H1 (cell line): Measurements from ENCODE around the gene GFRA4. TPM values are rescaled to one million over a fixed set of nuclear protein-coding genes. Genes with fewer than 3 reads are reported as not detected.

Experiments used
- CTCF ChIA-PET: fragments of 300-600 bp; sonication (Branson Sonifier 250); formaldehyde crosslinking; loops from one replicate; lab custom pipeline; 2021; ENCODE audit not compliant: partially characterized antibody; lab: Charles Lee
- POLR2A ChIA-PET: fragments of 300-600 bp; sonication (Branson Sonifier 250); formaldehyde crosslinking; loops from one replicate; lab custom pipeline; 2021; ENCODE audit warnings: inconsistent platforms; ENCODE audit not compliant: partially characterized antibody; lab: Charles Lee
- DNase-seq, 2 experiments: peaks; one replicate each; pipeline versions ENCODE4 v3.0.0 to v3.0.0-alpha.2; 2010 to 2022; ENCODE audit warnings: low spot score in 2 of 2, low read depth in 1 of 2, mixed read lengths in 1 of 2
- FAIRE-seq: peaks from 2 replicates; lab custom pipeline; 2011; peaks lifted over from hg19 to GRCh38; lab: Jason Lieb, UNC
- H2AFZ ChIP-seq: 2 replicates; pipeline ENCODE4 v1.8.1; 2012; ENCODE audit warnings: low read length, inconsistent platforms
- H2AK5ac ChIP-seq: 2 replicates; pipeline ENCODE4 v1.6.1; 2013; ENCODE audit warnings: low read depth, low read length
- H2BK120ac ChIP-seq: replicated peaks from 2 replicates; pipeline ENCODE3; 2013; ENCODE audit warnings: low read depth, low read length, inconsistent platforms
- H2BK12ac ChIP-seq: 2 replicates; pipeline ENCODE4 v1.6.1; 2013; ENCODE audit warnings: low read depth, low read length
- H2BK15ac ChIP-seq: 2 replicates; pipeline ENCODE4 v1.6.1; 2013; ENCODE audit warnings: low read length
- H2BK20ac ChIP-seq: 2 replicates; pipeline ENCODE4 v1.6.1; 2013; ENCODE audit warnings: low read length
- H2BK5ac ChIP-seq: 2 replicates; pipeline ENCODE4 v1.6.1; 2013; ENCODE audit warnings: low read depth, low read length
- H3K14ac ChIP-seq: 2 replicates; pipeline ENCODE4 v1.6.1; 2013; ENCODE audit warnings: inconsistent platforms; ENCODE audit not compliant: insufficient read length
- H3K18ac ChIP-seq: 2 replicates; pipeline ENCODE4 v1.6.1; 2013; ENCODE audit warnings: low read length; ENCODE audit errors: extremely low read depth
- H3K23ac ChIP-seq: 2 replicates; pipeline ENCODE4 v1.6.1; 2013; ENCODE audit warnings: inconsistent platforms; ENCODE audit not compliant: insufficient read length
- H3K23me2 ChIP-seq: 2 replicates; pipeline ENCODE4 v1.6.1; 2013; ENCODE audit warnings: low read depth, low read length
- H3K27ac ChIP-seq: 2 replicates; pipeline ENCODE4 v1.6.1; 2011; ENCODE audit warnings: low read depth, low read length, inconsistent platforms
- H3K27me3 ChIP-seq, 4 experiments: replicated peaks in 1 of 4; 1 replicate in 1 of 4; 2 replicates in 3 of 4; pipeline versions ENCODE4 v1.6.1 to v1.8.1; 2011 to 2013; ENCODE audit warnings: low read length in 3 of 4, mild to moderate bottlenecking in 3 of 4, inconsistent platforms in 2 of 4, mixed read lengths in 2 of 4, moderate library complexity in 1 of 4; ENCODE audit not compliant: control insufficient read depth in 3 of 4, insufficient read depth in 3 of 4; ENCODE audit errors: extremely low read depth in 1 of 4
- H3K36me3 ChIP-seq, 4 experiments: 2 replicates each; pipeline versions ENCODE4 v1.6.1 to v1.8.1; 2011 to 2013; ENCODE audit warnings: mild to moderate bottlenecking in 4 of 4, low read length in 3 of 4, moderate library complexity in 2 of 4, control low read depth in 1 of 4, inconsistent platforms in 1 of 4; ENCODE audit not compliant: insufficient read depth in 4 of 4, control insufficient read depth in 2 of 4
- H3K4ac ChIP-seq: replicated peaks from 2 replicates; pipeline ENCODE3; 2013; ENCODE audit warnings: low read length, low read depth, mixed read lengths, inconsistent platforms; ENCODE audit not compliant: insufficient read length
- H3K4me1 ChIP-seq, 4 experiments: replicated peaks in 1 of 4; 1 replicate in 1 of 4; 2 replicates in 3 of 4; pipeline versions ENCODE4 v1.6.1 to v1.8.1; 2011 to 2013; ENCODE audit warnings: low read length in 3 of 4, inconsistent platforms in 2 of 4, mixed read lengths in 1 of 4; ENCODE audit not compliant: insufficient read depth in 4 of 4, control insufficient read depth in 3 of 4
- H3K4me2 ChIP-seq, 2 experiments: 2 replicates each; pipeline versions ENCODE4 v1.6.1 to v1.8.1; 2011 to 2013; ENCODE audit warnings: low read depth in 2 of 2, low read length in 2 of 2, control low read depth in 1 of 2, inconsistent platforms in 1 of 2, mild to moderate bottlenecking in 1 of 2; ENCODE audit not compliant: insufficient read depth in 1 of 2
- H3K4me3 ChIP-seq, 4 experiments: fragments of 200-600, 300-600 bp in 1 of 4; sonication (generic), shearing (Covaris generic), sonication (Bioruptor Twin) in 1 of 4; 2 replicates each; pipeline versions ENCODE4 v1.5.1 to v1.8.1; 2011 to 2016; ENCODE audit warnings: low read length in 4 of 4, low read depth in 3 of 4, control low read depth in 2 of 4, inconsistent platforms in 2 of 4, mild to moderate bottlenecking in 2 of 4, mixed read lengths in 1 of 4, moderate library complexity in 1 of 4; ENCODE audit not compliant: insufficient read depth in 2 of 4; ENCODE audit errors: extremely low read depth in 1 of 4
- H3K56ac ChIP-seq: replicated peaks from 2 replicates; pipeline ENCODE3; 2013; ENCODE audit warnings: low read depth, mild to moderate bottlenecking, mixed read lengths, low read length, inconsistent platforms; ENCODE audit not compliant: insufficient read length
- H3K79me1 ChIP-seq: 2 replicates; pipeline ENCODE4 v1.6.1; 2013; ENCODE audit warnings: low read depth, low read length, control low read depth
- H3K79me2 ChIP-seq, 2 experiments: 2 replicates each; pipeline versions ENCODE4 v1.6.1 to v1.8.1; 2012 to 2013; ENCODE audit warnings: low read length in 2 of 2, mild to moderate bottlenecking in 2 of 2, inconsistent platforms in 1 of 2; ENCODE audit not compliant: insufficient read depth in 2 of 2, control insufficient read depth in 1 of 2
- H3K9ac ChIP-seq, 4 experiments: replicated peaks in 1 of 4; 1 replicate in 1 of 4; 2 replicates in 3 of 4; pipeline versions ENCODE4 v1.6.1 to v1.8.1; 2011 to 2013; ENCODE audit warnings: low read depth in 3 of 4, low read length in 3 of 4, control low read depth in 2 of 4, mild to moderate bottlenecking in 2 of 4, moderate library complexity in 2 of 4, inconsistent platforms in 1 of 4; ENCODE audit errors: extremely low read depth in 1 of 4
- H3K9me3 ChIP-seq, 2 experiments: 2 replicates each; pipeline versions ENCODE4 v1.6.1 to v1.8.1; 2012 to 2013; ENCODE audit warnings: mild to moderate bottlenecking in 2 of 2, moderate library complexity in 2 of 2, control low read depth in 1 of 2, inconsistent platforms in 1 of 2, low read depth in 1 of 2, low read length in 1 of 2, mixed read lengths in 1 of 2; ENCODE audit not compliant: insufficient read depth in 2 of 2
- H4K20me1 ChIP-seq, 2 experiments: replicated peaks in 1 of 2; 2 replicates each; pipeline versions ENCODE3 to v1.8.1; 2011 to 2013; ENCODE audit warnings: inconsistent platforms in 2 of 2, low read length in 2 of 2, mild to moderate bottlenecking in 1 of 2; ENCODE audit not compliant: insufficient read depth in 2 of 2, control insufficient read depth in 1 of 2
- H4K5ac ChIP-seq: 2 replicates; pipeline ENCODE4 v1.6.1; 2013; ENCODE audit warnings: low read length, low read depth, mixed read lengths, inconsistent platforms; ENCODE audit not compliant: insufficient read length
- H4K8ac ChIP-seq: 2 replicates; pipeline ENCODE4 v1.8.0; 2013; ENCODE audit warnings: mild to moderate bottlenecking, moderate library complexity, low read length, inconsistent platforms; ENCODE audit not compliant: insufficient read depth; ENCODE audit errors: extremely low read depth
- H4K91ac ChIP-seq: replicated peaks from 2 replicates; pipeline ENCODE3; 2013; ENCODE audit warnings: low read length, mixed read lengths, inconsistent platforms; ENCODE audit not compliant: insufficient read length
- MAFK ChIP-seq: IDR thresholded peaks from 2 replicates; pipeline ENCODE4 v1.6.1; 2012; ENCODE audit warnings: low read depth, mild to moderate bottlenecking, improper control_type of control experiment, low read length
- WGBS, 2 experiments: shearing (Covaris generic) in 1 of 2; methylation state at CpG; one replicate each; pipeline versions ENCODE4 v1.1.6 to v1.1.7; 2013 to 2015; ENCODE audit warnings: low lambda C conversion rate in 2 of 2, mixed read lengths in 2 of 2, inconsistent platforms in 1 of 2, low coverage in 1 of 2, missing lambda C conversion rate in 1 of 2; ENCODE audit not compliant: insufficient replicate concordance in 2 of 2, insufficient coverage in 1 of 2, insufficient read length in 1 of 2; ENCODE audit errors: extremely low coverage in 1 of 2, missing lambda C conversion rate in 1 of 2; 5-methylcytosine and 5-hydroxymethylcytosine counted together
- polyA plus RNA-seq, 7 experiments: library from polyadenylated mRNA; depleted of rRNA in 3 of 7; stranded (reverse) in 5 of 7; unstranded in 2 of 7; fragments of >200 nt in 5 of 7; fragments of 200-250 nt in 2 of 7; gene quantifications; 1 replicate in 5 of 7; 2 replicates in 1 of 7; 4 replicates in 1 of 7; pipeline versions ENCODE4 v1.2.1 to v1.2.3, GENCODE V29; 2011 to 2013; ENCODE audit warnings: missing spikeins in 2 of 7, mixed read lengths in 2 of 7
- total RNA-seq: library from RNA; stranded (reverse); fragmentation: NEBNext Ultra II Directional; extraction: Animal tissue kit (Norgen Biotek cat#: 25700); gene quantifications from 2 replicates; pipeline ENCODE4 v1.2.1, GENCODE V29; 2021

The GFRA4 gene
- total and polyA plus RNA-seq, 2 of the 8 experiments (the other 6 are each of a cell fraction or from before 2014, with no cell fraction given), result 0.05 TPM; not detected in 1

DNA sequence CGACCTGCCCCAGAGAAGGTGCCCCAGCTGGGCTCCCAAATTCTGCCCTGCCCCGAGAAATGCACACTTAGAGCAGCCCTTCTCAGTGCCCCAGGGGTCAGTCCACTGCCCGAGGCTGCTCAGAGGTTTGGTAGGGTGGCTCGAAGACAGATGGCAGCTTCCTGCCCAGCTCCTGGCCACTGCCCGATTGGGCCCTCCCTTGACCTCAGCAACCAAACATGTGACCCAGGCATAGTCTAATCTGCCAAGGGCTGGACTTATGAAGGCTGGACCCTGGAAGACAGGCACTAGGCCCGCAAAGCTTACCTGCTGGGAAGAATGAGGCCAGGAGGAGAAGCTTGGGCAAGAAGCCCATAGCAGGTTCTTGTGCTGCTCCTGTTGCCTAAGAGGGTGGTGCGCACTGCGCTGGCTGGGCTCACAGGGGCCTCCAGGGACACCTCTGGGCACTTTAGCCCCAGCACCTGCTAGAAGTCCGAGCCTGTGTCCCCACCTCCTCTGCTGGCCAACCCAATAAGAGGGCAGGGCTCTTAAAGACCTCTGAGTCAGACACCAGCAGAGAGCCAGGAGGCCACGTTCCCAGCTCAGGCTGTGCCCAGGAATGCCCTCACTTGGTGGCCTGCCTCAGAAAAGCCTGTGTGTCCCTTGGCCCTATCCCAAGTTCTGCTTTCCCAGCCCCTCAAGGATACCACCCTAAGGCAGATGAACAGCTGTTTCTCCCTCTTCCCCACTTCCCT lies 43.7 kb upstream of the GFRA4 start:
- CTCF ChIA-PET, result interaction anchor here (0.9 to 45.1 kb wide), 9 partner anchors 7 to 143 kb away, joined by 3 to 1432 read pairs (median 4); partner anchors contain the start of genes ADAM33 and SIGLEC1
- no peaks in the 10 kb centered on the region for H4K20me1 ChIP-seq
- no peak for TF ChIP-seq MAFK
- no peak overlapping the region for H4K5ac ChIP-seq
- no peak overlapping the region for H3K4ac ChIP-seq
- POLR2A ChIA-PET, result interaction anchor here (1.1 kb wide), 1 partner anchor 9 kb away, joined by 3 read pairs; no protein-coding TSS in a partner anchor
- H2AK5ac ChIP-seq, result no peak overlapping the region
- FAIRE-seq, result no peak
- no peak overlapping the region for H2BK5ac ChIP-seq
- H3K9me3 ChIP-seq, result no peaks in the 10 kb centered on the region
- no peaks in the 10 kb centered on the region; a peak in 1 of 7 replicates for H3K27me3 ChIP-seq
- H3K14ac ChIP-seq, result no peak overlapping the region
- H3K27ac ChIP-seq, result no peak overlapping the region
- no peak overlapping the region for H3K23ac ChIP-seq
- no peaks in the 10 kb centered on the region for H3K4me1 ChIP-seq
- DNase-seq, result no peak
- H3K79me1 ChIP-seq, result no peaks in the 10 kb centered on the region
- H2BK12ac ChIP-seq, result no peak overlapping the region
- WGBS, 2 experiments, result 81% methylated on average over 10 of the region's 10 CpGs; no CpG with 5 or more reads in 1 of the 2 experiments
- no peak overlapping the region for H3K4me3 ChIP-seq
- no peak overlapping the region for H3K56ac ChIP-seq
- H4K8ac ChIP-seq, result peak overlapping the region; percentile 22; the same call in 1 of the 2 replicates
- no peak overlapping the region for H2BK15ac ChIP-seq
- H2BK20ac ChIP-seq, result no peak overlapping the region
- no peak overlapping the region for H2BK120ac ChIP-seq
- H3K79me2 ChIP-seq, result no peaks in the 10 kb centered on the region
- H4K91ac ChIP-seq, result no peak overlapping the region
- H3K18ac ChIP-seq, result no peak overlapping the region
- H3K4me2 ChIP-seq, result no peak overlapping the region
- H2AFZ ChIP-seq, result no peak overlapping the region
- H3K36me3 ChIP-seq, result no peaks in the 10 kb centered on the region
- H3K9ac ChIP-seq, result no peak overlapping the region
- H3K23me2 ChIP-seq, result peaks cover 2% of the 10 kb centered on the region; the same call in 1 of the 2 replicates
